ENCODE measurements around the gene BDH2.

DNA sequence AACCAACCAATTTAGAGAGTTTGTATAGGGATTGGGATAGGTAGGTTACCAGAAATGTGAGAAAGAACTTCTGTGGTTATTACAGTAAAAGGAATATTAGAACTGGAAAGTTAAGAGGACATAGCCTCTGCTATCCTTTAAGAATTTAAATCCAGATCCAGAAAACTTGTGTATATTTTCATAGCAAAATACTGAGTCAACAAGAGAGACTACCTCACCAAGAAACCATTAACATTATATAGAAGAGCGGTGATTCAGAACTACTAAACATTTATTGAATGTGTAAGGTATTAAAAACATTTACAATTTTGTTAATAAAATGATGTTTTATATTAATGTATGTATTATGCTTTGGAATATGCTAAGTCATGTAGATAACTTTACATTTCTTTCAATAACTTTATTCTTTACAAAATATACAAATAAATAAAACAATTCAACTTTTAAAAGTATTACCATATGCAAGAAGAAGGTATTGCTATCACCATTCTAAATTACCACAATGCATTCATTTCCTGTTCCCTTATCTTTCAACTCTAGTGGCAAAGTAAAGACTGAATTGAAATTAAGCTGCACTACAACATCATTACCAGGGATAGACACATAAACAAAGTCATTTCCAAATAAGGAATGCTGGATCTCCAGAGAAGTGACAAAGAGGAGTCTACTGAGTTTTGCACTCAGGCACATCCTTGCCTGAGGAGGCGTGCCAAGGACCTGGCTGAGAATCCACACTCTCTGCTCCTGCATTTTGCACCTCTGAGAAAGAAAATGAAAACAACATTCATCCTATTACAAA lies 6.1 kb upstream of the BDH2 start:
- TF ChIP-seq POLR2AphosphoS5 (IDR thresholded peaks at IDR 0.05) (no peak), CTCF (IDR thresholded peaks at IDR 0.05 in 8 of 11, conservative IDR thresholded peaks at IDR 0.05 in 3 of 11) (no peak), POLR2A (IDR thresholded peaks at IDR 0.05) (no peak)
